ENCODE data around the gene ITSN2. TPM values are rescaled to one million over a fixed set of nuclear protein-coding genes. Genes with fewer than 3 reads are reported as not detected.

ITSN2 gene
- polyA plus RNA-seq, 1 experiment = 27.3 TPM

- POLR2A ChIA-PET = no interaction called here
- CTCF ChIA-PET = no interaction called here
- TF ChIP-seq, protein P1, sequence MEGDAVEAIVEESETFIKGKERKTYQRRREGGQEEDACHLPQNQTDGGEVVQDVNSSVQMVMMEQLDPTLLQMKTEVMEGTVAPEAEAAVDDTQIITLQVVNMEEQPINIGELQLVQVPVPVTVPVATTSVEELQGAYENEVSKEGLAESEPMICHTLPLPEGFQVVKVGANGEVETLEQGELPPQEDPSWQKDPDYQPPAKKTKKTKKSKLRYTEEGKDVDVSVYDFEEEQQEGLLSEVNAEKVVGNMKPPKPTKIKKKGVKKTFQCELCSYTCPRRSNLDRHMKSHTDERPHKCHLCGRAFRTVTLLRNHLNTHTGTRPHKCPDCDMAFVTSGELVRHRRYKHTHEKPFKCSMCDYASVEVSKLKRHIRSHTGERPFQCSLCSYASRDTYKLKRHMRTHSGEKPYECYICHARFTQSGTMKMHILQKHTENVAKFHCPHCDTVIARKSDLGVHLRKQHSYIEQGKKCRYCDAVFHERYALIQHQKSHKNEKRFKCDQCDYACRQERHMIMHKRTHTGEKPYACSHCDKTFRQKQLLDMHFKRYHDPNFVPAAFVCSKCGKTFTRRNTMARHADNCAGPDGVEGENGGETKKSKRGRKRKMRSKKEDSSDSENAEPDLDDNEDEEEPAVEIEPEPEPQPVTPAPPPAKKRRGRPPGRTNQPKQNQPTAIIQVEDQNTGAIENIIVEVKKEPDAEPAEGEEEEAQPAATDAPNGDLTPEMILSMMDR (IDR thresholded peaks at IDR 0.05; ENCODE audit: low read depth, low read length) = no peak
Measured at GRCh38 chr2:24225499-24226242, 134.7 kb downstream of the ITSN2 start.

DNA sequence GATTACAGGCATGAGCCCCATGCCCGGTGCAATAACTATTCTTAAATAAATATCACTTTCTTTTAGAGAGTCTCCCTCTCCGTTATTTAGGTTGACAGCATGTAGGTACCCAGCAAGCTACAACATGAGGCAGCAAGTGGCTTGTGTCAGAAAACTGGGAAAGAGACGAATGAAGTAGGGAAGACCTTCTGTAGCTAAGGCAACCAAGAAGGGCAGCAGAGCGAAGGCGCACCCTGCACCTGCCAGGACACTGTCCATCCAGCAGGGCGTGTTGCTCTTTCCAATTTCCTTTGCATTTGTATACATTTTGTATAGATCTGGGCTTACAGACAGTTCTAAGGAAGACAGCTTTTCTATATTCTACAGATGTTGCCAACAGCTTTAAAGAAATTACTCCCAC is 137.4 kb downstream of the ITSN2 start:
- TF ChIP-seq, protein P1 (IDR thresholded peaks at IDR 0.05; ENCODE audit: low read depth, low read length) = no peak
- Histone ChIP-seq H3K27me3 (ENCODE audit: control insufficient read depth, insufficient read depth, low read length) (no peaks in the 10 kb centered on the region), H3K27ac (ENCODE audit: low read depth, low read length) (no peak overlapping the region), H3K9me3 (ENCODE audit: control insufficient read depth, insufficient read depth, low read length) (no peaks in the 10 kb centered on the region), H3K4me3 (ENCODE audit: low read depth, low read length) (no peak overlapping the region)
- ChIA-PET CTCF (no interaction called here), POLR2A (no interaction called here)
- DNase-seq (ENCODE audit: low read depth, low spot score) = no peak

More at GRCh38 chr2:24225499-24226242, 134.7 kb downstream of the ITSN2 start:
- no peak overlapping the region for H3K27ac ChIP-seq (ENCODE audit: low read depth, low read length)
- no peak for DNase-seq (ENCODE audit: low read depth, low spot score)
- no peaks in the 10 kb centered on the region for H3K27me3 ChIP-seq (ENCODE audit: control insufficient read depth, insufficient read depth, low read length)
- H3K9me3 ChIP-seq (ENCODE audit: control insufficient read depth, insufficient read depth, low read length) = no peaks in the 10 kb centered on the region
- H3K4me3 ChIP-seq (ENCODE audit: low read depth, low read length) = no peak overlapping the region

GRCh38 chr2:24221343-24222050 is 138.8 kb downstream of the ITSN2 start:
- TF ChIP-seq, protein P1 (IDR thresholded peaks at IDR 0.05; ENCODE audit: low read depth, low read length) = no peak
- POLR2A ChIA-PET = no interaction called here
- Histone ChIP-seq H3K9me3 (ENCODE audit: control insufficient read depth, insufficient read depth, low read length) (no peaks in the 10 kb centered on the region), H3K27me3 (ENCODE audit: control insufficient read depth, insufficient read depth, low read length) (no peaks in the 10 kb centered on the region), H3K27ac (ENCODE audit: low read depth, low read length) (no peak overlapping the region), H3K4me3 (ENCODE audit: low read depth, low read length) (no peak overlapping the region)
- no peak for DNase-seq (ENCODE audit: low read depth, low spot score)
- CTCF ChIA-PET = no interaction called here

DNA sequence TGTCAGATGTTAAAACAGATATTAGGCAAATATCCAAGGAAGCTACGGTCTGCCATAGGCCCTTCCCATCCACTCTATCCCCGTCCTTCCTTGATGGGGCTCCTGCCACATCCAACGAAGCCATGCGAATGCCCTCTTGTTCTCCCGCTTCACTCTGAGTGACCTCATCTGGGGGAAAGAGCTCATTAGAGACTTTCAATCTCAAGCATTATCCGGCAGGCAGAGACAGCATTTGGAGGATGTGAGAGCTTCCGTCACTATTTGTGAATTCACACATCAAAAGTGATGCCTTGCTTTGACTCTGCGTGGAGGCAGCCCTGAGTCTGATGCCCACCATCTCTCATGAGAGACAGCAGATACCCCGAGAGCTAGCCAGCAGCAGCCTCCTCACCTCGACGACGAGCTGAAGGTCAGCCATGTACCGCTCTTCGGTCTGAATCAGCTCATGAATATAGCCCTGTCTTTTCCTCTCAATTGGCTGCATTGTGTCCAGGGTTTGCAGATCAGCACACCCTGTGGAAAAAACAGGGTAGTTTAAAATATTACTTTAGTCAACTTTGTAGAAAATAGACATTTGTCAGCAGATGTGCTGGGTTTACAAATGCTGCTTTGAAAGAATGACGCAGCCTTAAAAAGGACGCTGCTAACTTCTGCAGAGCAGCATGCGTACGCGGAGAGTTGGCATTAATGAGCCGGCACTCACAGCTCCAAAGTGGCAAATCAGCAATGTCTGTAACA is 139.6 kb downstream of the ITSN2 start:
- no peak for DNase-seq (ENCODE audit: low read depth, low spot score)
- POLR2A ChIA-PET = no interaction called here
- Histone ChIP-seq H3K27ac (ENCODE audit: low read depth, low read length) (no peak overlapping the region), H3K9me3 (ENCODE audit: control insufficient read depth, insufficient read depth, low read length) (no peaks in the 10 kb centered on the region), H3K4me3 (ENCODE audit: low read depth, low read length) (no peak overlapping the region), H3K27me3 (ENCODE audit: control insufficient read depth, insufficient read depth, low read length) (no peaks in the 10 kb centered on the region)
- CTCF ChIA-PET = no interaction called here
- TF ChIP-seq, protein P1 (IDR thresholded peaks at IDR 0.05; ENCODE audit: low read depth, low read length) = no peak

DNA sequence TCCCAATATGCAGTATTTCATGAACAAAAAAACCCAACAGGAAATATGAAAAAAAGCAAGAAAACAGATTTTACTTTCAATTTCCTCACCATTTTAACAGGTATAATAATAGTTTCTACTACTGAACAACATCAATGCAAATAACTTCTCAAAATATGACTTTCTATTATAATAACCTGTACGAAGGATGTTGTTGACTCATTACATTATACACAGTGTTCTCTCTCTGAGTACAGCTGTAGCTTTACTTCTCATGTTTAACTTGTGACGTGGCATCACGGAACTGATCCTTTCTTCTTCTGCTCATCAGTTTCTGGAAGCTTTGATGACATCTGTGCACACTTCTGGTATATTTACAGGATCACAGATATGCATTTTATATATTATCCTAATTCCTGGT is 145.5 kb downstream of the ITSN2 start:
- Histone ChIP-seq H3K4me3 (ENCODE audit: low read depth, low read length) (no peak overlapping the region), H3K27ac (ENCODE audit: low read depth, low read length) (no peak overlapping the region), H3K9me3 (ENCODE audit: control insufficient read depth, insufficient read depth, low read length) (no peaks in the 10 kb centered on the region), H3K27me3 (ENCODE audit: control insufficient read depth, insufficient read depth, low read length) (no peaks in the 10 kb centered on the region)
- CTCF ChIA-PET = no interaction called here
- no peak for DNase-seq (ENCODE audit: low read depth, low spot score)
- POLR2A ChIA-PET = no interaction called here
- TF ChIP-seq, protein P1 (IDR thresholded peaks at IDR 0.05; ENCODE audit: low read depth, low read length) = no peak
